GM12873 (cell line): Measurements from ENCODE around the gene CDKN1B.

Experiments used
- TF ChIP-seq, protein P1 (sequence below): IDR thresholded peaks from 2 replicates; pipeline ENCODE4 v1.5.1; 2012; ENCODE audit warnings: low read depth, mild to moderate bottlenecking, moderate library complexity, low read length, control low read depth; ENCODE audit not compliant: insufficient read depth; ENCODE audit errors: missing control alignments

The CDKN1B gene

DNA sequence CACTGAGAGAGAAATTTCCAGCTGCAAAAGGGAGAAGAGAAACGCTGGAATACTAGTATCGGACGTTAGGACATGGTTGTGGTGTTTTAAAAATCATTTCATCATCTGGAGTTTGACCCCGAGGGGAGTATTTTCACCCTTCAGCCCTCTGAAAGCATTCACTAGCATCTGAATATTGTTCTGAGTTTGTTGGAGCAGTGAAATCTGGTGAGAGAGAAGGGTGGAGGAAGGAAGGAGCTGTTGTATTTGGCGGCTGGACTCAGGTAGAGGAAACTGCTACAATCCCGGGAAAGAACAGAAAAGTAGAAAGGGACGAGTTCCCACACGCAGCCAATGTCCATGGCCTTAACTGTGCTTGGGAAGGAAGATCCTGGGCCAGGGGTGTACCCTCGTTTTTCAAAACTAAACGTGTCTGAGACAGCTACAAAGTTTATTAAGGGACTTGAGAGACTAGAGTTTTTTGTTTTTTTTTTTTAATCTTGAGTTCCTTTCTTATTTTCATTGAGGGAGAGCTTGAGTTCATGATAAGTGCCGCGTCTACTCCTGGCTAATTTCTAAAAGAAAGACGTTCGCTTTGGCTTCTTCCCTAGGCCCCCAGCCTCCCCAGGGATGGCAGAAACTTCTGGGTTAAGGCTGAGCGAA, 896 bp upstream of the CDKN1B start:
- TF ChIP-seq, protein P1, sequence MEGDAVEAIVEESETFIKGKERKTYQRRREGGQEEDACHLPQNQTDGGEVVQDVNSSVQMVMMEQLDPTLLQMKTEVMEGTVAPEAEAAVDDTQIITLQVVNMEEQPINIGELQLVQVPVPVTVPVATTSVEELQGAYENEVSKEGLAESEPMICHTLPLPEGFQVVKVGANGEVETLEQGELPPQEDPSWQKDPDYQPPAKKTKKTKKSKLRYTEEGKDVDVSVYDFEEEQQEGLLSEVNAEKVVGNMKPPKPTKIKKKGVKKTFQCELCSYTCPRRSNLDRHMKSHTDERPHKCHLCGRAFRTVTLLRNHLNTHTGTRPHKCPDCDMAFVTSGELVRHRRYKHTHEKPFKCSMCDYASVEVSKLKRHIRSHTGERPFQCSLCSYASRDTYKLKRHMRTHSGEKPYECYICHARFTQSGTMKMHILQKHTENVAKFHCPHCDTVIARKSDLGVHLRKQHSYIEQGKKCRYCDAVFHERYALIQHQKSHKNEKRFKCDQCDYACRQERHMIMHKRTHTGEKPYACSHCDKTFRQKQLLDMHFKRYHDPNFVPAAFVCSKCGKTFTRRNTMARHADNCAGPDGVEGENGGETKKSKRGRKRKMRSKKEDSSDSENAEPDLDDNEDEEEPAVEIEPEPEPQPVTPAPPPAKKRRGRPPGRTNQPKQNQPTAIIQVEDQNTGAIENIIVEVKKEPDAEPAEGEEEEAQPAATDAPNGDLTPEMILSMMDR = no peak

- TF ChIP-seq, protein P1 = no peak
Observed at GRCh38 chr12:12717586-12718380, 615 bp downstream of the CDKN1B start.

DNA sequence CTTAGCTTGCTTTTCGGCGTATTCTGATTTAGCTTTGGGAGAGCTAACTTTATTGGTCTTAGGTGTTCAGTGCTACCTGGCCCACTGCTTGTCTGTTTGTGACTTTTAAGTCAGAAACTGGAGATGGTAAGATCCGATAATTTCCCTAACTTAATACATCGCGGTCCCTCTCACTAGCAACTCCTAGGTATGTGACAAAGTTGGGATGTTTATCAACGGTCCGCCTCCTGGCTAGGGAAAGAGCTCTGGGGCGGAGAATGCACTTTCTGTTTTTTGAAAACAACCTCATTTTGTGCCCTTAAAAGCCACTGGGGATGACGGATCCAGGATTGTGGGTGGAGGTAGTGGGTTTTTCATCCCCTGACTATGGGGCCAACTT, 1.2 kb downstream of the CDKN1B start:
- TF ChIP-seq, protein P1 = no peak

DNA sequence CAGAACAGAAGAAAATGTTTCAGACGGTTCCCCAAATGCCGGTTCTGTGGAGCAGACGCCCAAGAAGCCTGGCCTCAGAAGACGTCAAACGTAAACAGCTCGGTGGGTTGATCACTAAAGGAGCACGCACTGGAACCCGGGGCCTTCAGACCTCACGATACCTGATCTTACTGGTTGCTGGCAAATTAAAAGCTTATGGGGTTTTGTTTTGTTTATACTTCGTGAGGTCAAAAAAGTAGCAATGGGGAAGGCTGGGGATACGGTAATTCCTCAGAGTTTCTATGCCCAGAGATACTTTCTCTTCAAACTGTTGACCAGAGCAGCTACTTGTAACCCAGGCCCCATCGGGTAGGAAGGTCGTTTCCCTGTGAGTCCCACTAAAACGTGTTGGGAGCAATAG, 1.7 kb downstream of the CDKN1B start:
- TF ChIP-seq, protein P1 = no peak

DNA sequence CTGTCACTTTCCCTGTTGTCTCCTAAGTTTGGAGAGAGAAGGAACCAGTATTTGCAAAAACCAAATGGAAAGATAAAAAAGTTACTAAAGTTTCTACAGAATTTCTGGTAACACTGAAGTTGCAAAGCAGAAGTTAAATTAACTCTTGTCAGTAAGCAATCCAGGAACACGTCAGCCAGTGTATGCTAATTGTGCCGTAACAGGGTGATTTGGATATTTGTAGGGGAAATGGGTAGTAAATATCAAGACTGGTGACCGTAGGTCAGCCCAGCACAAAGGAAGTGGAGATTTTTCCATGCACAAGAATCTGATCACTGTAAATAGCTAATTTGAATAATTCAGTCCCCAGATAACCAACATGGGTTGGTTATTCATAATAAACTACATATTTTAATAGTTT, 2.3 kb downstream of the CDKN1B start:
- TF ChIP-seq, protein P1 = no peak

DNA sequence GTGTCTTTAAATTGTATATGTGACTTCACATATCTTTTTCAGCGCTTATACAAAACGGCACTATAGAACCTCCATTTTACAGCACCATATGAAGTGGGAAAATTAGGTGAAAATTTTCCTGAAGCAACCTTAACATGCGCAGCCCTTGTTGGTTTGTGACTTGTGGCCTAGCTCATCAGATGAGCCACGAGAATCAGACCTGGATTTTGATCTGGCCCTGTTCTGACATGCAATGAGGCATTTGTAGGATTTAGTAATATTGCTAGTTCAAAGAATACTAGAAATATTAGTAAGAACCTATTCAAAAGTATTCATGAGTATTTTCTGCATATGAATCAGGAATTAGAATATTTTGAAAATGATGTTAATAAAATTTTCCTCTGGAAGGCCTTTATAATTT, 2.9 kb downstream of the CDKN1B start:
- TF ChIP-seq, protein P1 = no peak

DNA sequence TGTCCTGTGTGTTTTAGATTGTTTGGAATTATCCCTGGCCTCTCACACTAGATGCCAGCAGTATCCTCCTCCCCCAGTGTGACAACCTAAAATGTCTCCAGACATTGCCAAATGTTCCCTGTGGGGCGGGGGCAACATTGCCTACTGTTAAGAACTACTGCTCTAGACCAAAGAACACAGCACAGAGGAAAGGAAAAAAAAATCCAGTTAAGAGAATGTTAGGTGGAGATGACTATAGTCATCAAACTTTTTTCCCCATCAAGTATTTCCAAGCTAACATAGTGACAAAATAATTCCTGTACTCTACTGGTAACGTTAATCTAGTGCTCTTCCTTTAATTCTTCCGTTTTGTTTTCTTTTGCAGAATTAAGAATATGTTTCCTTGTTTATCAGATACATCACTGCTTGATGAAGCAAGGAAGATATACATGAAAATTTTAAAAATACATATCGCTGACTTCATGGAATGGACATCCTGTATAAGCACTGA, 3.5 kb downstream of the CDKN1B start:
- TF ChIP-seq, protein P1 = no peak
